Measurements from ENCODE around the gene GNE. TPM values are rescaled to one million over a fixed set of nuclear protein-coding genes. Genes with fewer than 3 reads are reported as not detected.

GNE gene
- 42.6 TPM for total RNA-seq

GRCh38 chr9:36258208-36258995 lies at the start of gene GNE:
Gene GNE (minus strand): TSS chr9:36258448. CDS start chr9:36249355, 9,093 bp downstream.

DNA sequence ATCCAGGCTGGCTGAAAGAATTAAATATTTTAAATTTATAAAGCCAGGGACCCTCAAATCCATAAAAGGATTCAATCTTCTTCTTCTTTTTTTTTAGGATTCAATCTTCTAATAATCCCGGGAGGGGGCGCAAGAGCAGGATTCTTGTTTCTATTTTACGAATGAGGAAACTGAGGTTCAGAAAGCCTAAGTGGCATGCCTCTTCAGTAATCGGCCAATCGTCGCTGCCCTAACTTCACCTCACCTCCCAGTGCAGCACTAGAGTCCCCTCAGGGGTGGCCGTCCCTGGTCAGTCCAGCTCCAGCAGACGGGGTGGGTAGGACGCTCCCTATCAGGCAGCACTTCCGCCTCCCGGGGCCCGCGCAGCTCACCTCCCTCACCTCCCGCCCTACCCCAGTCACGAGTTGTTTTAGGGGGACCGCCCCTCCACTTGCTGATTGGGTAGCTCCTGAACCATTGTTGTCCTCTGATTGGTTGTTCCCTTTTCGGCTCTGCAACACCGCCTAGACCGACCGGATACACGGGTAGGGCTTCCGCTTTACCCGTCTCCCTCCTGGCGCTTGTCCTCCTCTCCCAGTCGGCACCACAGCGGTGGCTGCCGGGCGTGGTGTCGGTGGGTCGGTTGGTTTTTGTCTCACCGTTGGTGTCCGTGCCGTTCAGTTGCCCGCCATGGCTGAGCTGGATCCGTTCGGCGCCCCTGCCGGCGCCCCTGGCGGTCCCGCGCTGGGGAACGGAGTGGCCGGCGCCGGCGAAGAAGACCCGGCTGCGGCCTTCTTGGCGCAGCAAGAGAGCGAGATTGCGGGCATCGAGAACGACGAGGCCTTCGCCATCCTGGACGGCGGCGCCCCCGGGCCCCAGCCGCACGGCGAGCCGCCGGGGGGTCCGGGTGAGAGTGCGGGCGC lies 67.6 kb downstream of the GNE start, which contains the start of gene CLTA:
CLTA (plus strand) TSS at position 534 of the 902 bp plus-strand sequence; CDS start at position 670, 136 bp downstream.

GRCh38 chr9:36169166-36169565 lies 89.1 kb downstream of the GNE start, which contains the start of gene CCIN:
Gene CCIN (plus strand): TSS chr9:36169388. CDS start chr9:36169503, 115 bp downstream.

Small RNA genes lying within 50 kb of the gene (small RNA-seq; reads per million reads assigned to genes)
- gene RNU4-53P (ENCODE audit: low replicate concordance) = not detected

Other genes with a start within 250 kb of the GNE start
- 13.5 TPM for gene RECK, start 221.5 kb downstream of the GNE start, total RNA-seq
- gene GLIPR2, start 121.7 kb downstream of the GNE start, total RNA-seq = 4.7 TPM
- gene CCIN, start 89.1 kb downstream of the GNE start, total RNA-seq = not detected
- 115 TPM for gene CLTA, start 67.5 kb downstream of the GNE start, total RNA-seq
- 76.1 TPM for gene RNF38, start 141.8 kb upstream of the GNE start, total RNA-seq